ENCODE data around the gene SSC5D. TPM values are rescaled to one million over a fixed set of nuclear protein-coding genes. Genes with fewer than 3 reads are reported as not detected.

Gene SSC5D
- total RNA-seq, 1 experiment from 2014 or later = 1.5 TPM

- TF ChIP-seq EZH2phosphoT487 (IDR thresholded peaks at IDR 0.05; ENCODE audit: borderline replicate concordance) (no peak), ELF1 (IDR thresholded peaks at IDR 0.05; ENCODE audit: borderline replicate concordance, low read depth) (no peak; the same call in 1 of the 2 replicates)
- TF ChIP-seq, protein P1, sequence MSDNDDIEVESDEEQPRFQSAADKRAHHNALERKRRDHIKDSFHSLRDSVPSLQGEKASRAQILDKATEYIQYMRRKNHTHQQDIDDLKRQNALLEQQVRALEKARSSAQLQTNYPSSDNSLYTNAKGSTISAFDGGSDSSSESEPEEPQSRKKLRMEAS (IDR thresholded peaks at IDR 0.05) = peak; percentile 96
Observed at GRCh38 chr19:55461259-55461973, 26.8 kb upstream of the SSC5D start, which contains the start of gene ISOC2 (continued).

- peak overlapping the region; percentile 60 for H3K27ac ChIP-seq (ENCODE audit: low read depth, low read length)
- H3K79me2 ChIP-seq (ENCODE audit: insufficient read depth, low read length) = peaks cover 12% of the 10 kb centered on the region; the same call in 1 of the 2 replicates
- TF ChIP-seq CBX3 (IDR thresholded peaks at IDR 0.05; ENCODE audit: low read depth) (no peak), ZNF274 (IDR thresholded peaks at IDR 0.05; ENCODE audit: low read depth, low read length) (no peak), POLR2AphosphoS5 (IDR thresholded peaks at IDR 0.05; ENCODE audit: low read depth, low read length) (peak; percentile 52), EGR1 (IDR thresholded peaks at IDR 0.05; ENCODE audit: low read depth) (no peak), EZH2 (IDR thresholded peaks at IDR 0.05) (no peak), RAD21 (IDR thresholded peaks at IDR 0.05; ENCODE audit: low read depth) (no peak), SP1 (IDR thresholded peaks at IDR 0.05; ENCODE audit: low read depth) (no peak), JUND (IDR thresholded peaks at IDR 0.05) (no peak), ELF1 (IDR thresholded peaks at IDR 0.05; ENCODE audit: borderline replicate concordance, low read depth) (no peak), EZH2phosphoT487 (IDR thresholded peaks at IDR 0.05; ENCODE audit: borderline replicate concordance) (no peak)
- TF ChIP-seq, protein P2, sequence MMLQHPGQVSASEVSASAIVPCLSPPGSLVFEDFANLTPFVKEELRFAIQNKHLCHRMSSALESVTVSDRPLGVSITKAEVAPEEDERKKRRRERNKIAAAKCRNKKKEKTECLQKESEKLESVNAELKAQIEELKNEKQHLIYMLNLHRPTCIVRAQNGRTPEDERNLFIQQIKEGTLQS (IDR thresholded peaks at IDR 0.05) = no peak
- TF ChIP-seq, protein P1 (IDR thresholded peaks at IDR 0.05) = 0 out of 2 replicates have a peak, but pooled peaks have one; percentile 4
- no peaks in the 10 kb centered on the region for H3K9me2 ChIP-seq (ENCODE audit: insufficient read depth)
- intact Hi-C loops (cut with micrococcal nuclease) = no loop called here
- H3K36me3 ChIP-seq (ENCODE audit: control insufficient read depth in 1 of 2, insufficient read depth in 2 of 2, low read length in 2 of 2) = no peaks in the 10 kb centered on the region
- POLR2A ChIA-PET = interaction anchor here (0.6 to 1.0 kb wide), 6 partner anchors 9 to 55 kb away, joined by 3 to 12 read pairs (median 5); partner anchors contain the start of genes UBE2S and ZNF628
- peaks cover 9 to 29% of the 10 kb centered on the region in 2 experiments for H3K4me1 ChIP-seq (ENCODE audit: control insufficient read depth in 1 of 2, insufficient read depth in 2 of 2, low read length in 2 of 2)
- peak overlapping the region; percentile 51 to 98 for H3K4me3 ChIP-seq (replicated peaks in 1 of 2; ENCODE audit: low read depth in 1 of 2, low read length in 2 of 2)
- RAD21 ChIA-PET (ENCODE audit: low non-redundant PET in 1 of 2, low total read pairs in 2 of 2, uncharacterized antibody in 2 of 2, unreplicated experiment in 2 of 2) = interaction anchor here in 1 of 2 experiments (0.9 kb wide), 1 partner anchor 42 kb away, joined by 4 read pairs; no protein-coding TSS in a partner anchor
- DNase-seq (ENCODE audit: low read depth, low spot score) (no peak), ATAC-seq (peak; percentile 31)
- H3K9ac ChIP-seq (ENCODE audit: low read length) = peak overlapping the region; percentile 79
- no peak overlapping the region for H2AFZ ChIP-seq (ENCODE audit: low read depth, low read length, poor library complexity, severe bottlenecking)
- peak overlapping the region; percentile 98 for H3K4me2 ChIP-seq (ENCODE audit: low read length)
- H3K9me3 ChIP-seq (ENCODE audit: control insufficient read depth in 1 of 2, insufficient read depth in 1 of 2, low read depth in 1 of 2, low read length in 2 of 2) = no peaks in the 10 kb centered on the region
- CTCF ChIA-PET = interaction anchor here (0.6 to 1.5 kb wide), 6 partner anchors 9 to 315 kb away, joined by 3 to 7 read pairs (median 4); partner anchors contain the start of gene ZNF865
- TSS peak; percentile 89 for BruUV-seq (replicated peaks)
- no peaks in the 10 kb centered on the region for H3K27me3 ChIP-seq (ENCODE audit: insufficient read depth, low read length)
- H4K20me1 ChIP-seq (ENCODE audit: insufficient read depth) = no peaks in the 10 kb centered on the region
Observed at GRCh38 chr19:55461974-55462626, 26.1 kb upstream of the SSC5D start.
